HepG2 (cell line): ENCODE results near the gene RASSF7. TPM values are rescaled to one million over a fixed set of nuclear protein-coding genes. Genes with fewer than 3 reads are reported as not detected.

ENCODE experiments used
- JARID2 ChIP-seq: sonication (generic); formaldehyde crosslinking; IDR thresholded peaks from 2 replicates; pipeline ENCODE4 v1.8.1; 2023; ENCODE audit warnings: missing genetic modification reagents, inconsistent platforms; ENCODE audit not compliant: insufficient replicate concordance
- KLF6 ChIP-seq: IDR thresholded peaks from 2 replicates; pipeline ENCODE4 v1.8.0; 2016; ENCODE audit warnings: missing biosample characterization, missing genetic modification reagents
- MIER3 ChIP-seq: IDR thresholded peaks from 2 replicates; pipeline ENCODE4 v1.6.1; 2016; ENCODE audit warnings: missing compliant biosample characterization, borderline replicate concordance
- MXD4 ChIP-seq: IDR thresholded peaks from 2 replicates; pipeline ENCODE4 v1.6.1; 2016; ENCODE audit warnings: mild to moderate bottlenecking, missing biosample characterization, missing genetic modification reagents
- NR2C2 ChIP-seq: sonication (generic); formaldehyde crosslinking; IDR thresholded peaks from 2 replicates; pipeline ENCODE4 v1.4.0; 2020; ENCODE audit warnings: missing genetic modification reagents, mild to moderate bottlenecking, moderate library complexity, borderline replicate concordance
- PRMT3 ChIP-seq: sonication (generic); formaldehyde crosslinking; IDR thresholded peaks from 2 replicates; pipeline ENCODE4 v1.8.1; 2022; ENCODE audit warnings: low read depth, mild to moderate bottlenecking, moderate library complexity, missing genetic modification reagents, borderline replicate concordance
- REL ChIP-seq: sonication (generic); formaldehyde crosslinking; conservative IDR thresholded peaks from 2 replicates; pipeline ENCODE4 v1.8.0; 2022; ENCODE audit warnings: mild to moderate bottlenecking, missing genetic modification reagents, moderate library complexity
- TBX3 ChIP-seq: fragments of 450-650 bp; IDR thresholded peaks from 2 replicates; pipeline ENCODE4 v1.6.1; 2017; ENCODE audit warnings: antibody characterized with exemption, mild to moderate bottlenecking, inconsistent platforms, borderline replicate concordance
- ZBTB42 ChIP-seq: sonication (generic); formaldehyde crosslinking; IDR thresholded peaks from 2 replicates; pipeline ENCODE4 v1.5.0; 2020; ENCODE audit warnings: mild to moderate bottlenecking, missing genetic modification reagents
- ZNF143 ChIP-seq: sonication (generic); formaldehyde crosslinking; IDR thresholded peaks from 2 replicates; pipeline ENCODE4 v1.4.0; 2020; ENCODE audit warnings: missing genetic modification reagents
- ZNF160 ChIP-seq: sonication (generic); formaldehyde crosslinking; IDR thresholded peaks from 2 replicates; pipeline ENCODE4 v1.8.0; 2022; ENCODE audit warnings: mild to moderate bottlenecking, inconsistent platforms, missing genetic modification reagents
- ZNF281 ChIP-seq: sonication (generic); formaldehyde crosslinking; IDR thresholded peaks from 2 replicates; pipeline ENCODE4 v1.4.0; 2020; ENCODE audit warnings: missing genetic modification reagents, borderline replicate concordance
- ZNF3 ChIP-seq: IDR thresholded peaks from 2 replicates; pipeline ENCODE4 v1.7.0; 2017; ENCODE audit warnings: inconsistent platforms
- ZNF562 ChIP-seq: sonication (generic); formaldehyde crosslinking; IDR thresholded peaks from 2 replicates; pipeline ENCODE4 v1.8.0; 2022; ENCODE audit warnings: missing genetic modification reagents, borderline replicate concordance
- ZNF816 ChIP-seq: sonication (generic); formaldehyde crosslinking; IDR thresholded peaks from 2 replicates; pipeline ENCODE4 v1.8.0; 2022; ENCODE audit warnings: missing genetic modification reagents, mild to moderate bottlenecking, borderline replicate concordance
- polyA plus RNA-seq, 8 experiments: library from polyadenylated mRNA; depleted of rRNA in 3 of 8; stranded (reverse) in 7 of 8; unstranded in 1 of 8; fragments of >200 nt; fragmentation: Illumina TruSeq in 4 of 8; extraction: Trizol in 4 of 8; gene quantifications; 2 replicates each; pipeline versions ENCODE4 v1.2.1 to v1.2.3, GENCODE V29; 2011 to 2016; ENCODE audit warnings: low read depth in 4 of 8, missing spikeins in 1 of 8, mixed read lengths in 1 of 8; ENCODE audit not compliant: insufficient read depth in 1 of 8
- total RNA-seq, 5 experiments: library from RNA; depleted of rRNA; stranded (reverse); fragments of >200 nt; fragmentation: Illumina TruSeq; extraction: Trizol; gene quantifications; 2 replicates each; pipeline ENCODE4 v1.2.3, GENCODE V29; 2016; ENCODE audit warnings: low read depth in 1 of 5
- TF ChIP-seq, protein P1 (sequence below): sonication (generic); formaldehyde crosslinking; IDR thresholded peaks from 2 replicates; pipeline ENCODE4 v1.4.0; 2020; ENCODE audit warnings: missing genetic modification reagents, borderline replicate concordance
- TF ChIP-seq, protein P2 (sequence below): sonication (generic); formaldehyde crosslinking; IDR thresholded peaks from 2 replicates; pipeline ENCODE4 v1.9.0; 2021; ENCODE audit warnings: missing genetic modification reagents, borderline replicate concordance
- TF ChIP-seq, protein P3 (sequence below): sonication (generic); formaldehyde crosslinking; IDR thresholded peaks from 2 replicates; pipeline ENCODE4 v1.5.0; 2020; ENCODE audit warnings: missing genetic modification reagents

The RASSF7 gene
- total and polyA plus RNA-seq, 2 of the 13 experiments (the other 11 are each of a cell fraction or from before 2014, with no cell fraction given), result 20.2 to 28.6 TPM

GRCh38 chr11:518463-519202 lies 42.1 kb upstream of the RASSF7 start (continued):
- TF ChIP-seq, protein P1, sequence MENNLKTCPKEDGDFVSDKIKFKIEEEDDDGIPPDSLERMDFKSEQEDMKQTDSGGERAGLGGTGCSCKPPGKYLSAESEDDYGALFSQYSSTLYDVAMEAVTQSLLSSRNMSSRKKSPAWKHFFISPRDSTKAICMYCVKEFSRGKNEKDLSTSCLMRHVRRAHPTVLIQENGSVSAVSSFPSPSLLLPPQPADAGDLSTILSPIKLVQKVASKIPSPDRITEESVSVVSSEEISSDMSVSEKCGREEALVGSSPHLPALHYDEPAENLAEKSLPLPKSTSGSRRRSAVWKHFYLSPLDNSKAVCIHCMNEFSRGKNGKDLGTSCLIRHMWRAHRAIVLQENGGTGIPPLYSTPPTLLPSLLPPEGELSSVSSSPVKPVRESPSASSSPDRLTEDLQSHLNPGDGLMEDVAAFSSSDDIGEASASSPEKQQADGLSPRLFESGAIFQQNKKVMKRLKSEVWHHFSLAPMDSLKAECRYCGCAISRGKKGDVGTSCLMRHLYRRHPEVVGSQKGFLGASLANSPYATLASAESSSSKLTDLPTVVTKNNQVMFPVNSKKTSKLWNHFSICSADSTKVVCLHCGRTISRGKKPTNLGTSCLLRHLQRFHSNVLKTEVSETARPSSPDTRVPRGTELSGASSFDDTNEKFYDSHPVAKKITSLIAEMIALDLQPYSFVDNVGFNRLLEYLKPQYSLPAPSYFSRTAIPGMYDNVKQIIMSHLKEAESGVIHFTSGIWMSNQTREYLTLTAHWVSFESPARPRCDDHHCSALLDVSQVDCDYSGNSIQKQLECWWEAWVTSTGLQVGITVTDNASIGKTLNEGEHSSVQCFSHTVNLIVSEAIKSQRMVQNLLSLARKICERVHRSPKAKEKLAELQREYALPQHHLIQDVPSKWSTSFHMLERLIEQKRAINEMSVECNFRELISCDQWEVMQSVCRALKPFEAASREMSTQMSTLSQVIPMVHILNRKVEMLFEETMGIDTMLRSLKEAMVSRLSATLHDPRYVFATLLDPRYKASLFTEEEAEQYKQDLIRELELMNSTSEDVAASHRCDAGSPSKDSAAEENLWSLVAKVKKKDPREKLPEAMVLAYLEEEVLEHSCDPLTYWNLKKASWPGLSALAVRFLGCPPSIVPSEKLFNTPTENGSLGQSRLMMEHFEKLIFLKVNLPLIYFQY, result peak; percentile 93; the same call in 1 of the 2 replicates
- TF ChIP-seq, protein P2, sequence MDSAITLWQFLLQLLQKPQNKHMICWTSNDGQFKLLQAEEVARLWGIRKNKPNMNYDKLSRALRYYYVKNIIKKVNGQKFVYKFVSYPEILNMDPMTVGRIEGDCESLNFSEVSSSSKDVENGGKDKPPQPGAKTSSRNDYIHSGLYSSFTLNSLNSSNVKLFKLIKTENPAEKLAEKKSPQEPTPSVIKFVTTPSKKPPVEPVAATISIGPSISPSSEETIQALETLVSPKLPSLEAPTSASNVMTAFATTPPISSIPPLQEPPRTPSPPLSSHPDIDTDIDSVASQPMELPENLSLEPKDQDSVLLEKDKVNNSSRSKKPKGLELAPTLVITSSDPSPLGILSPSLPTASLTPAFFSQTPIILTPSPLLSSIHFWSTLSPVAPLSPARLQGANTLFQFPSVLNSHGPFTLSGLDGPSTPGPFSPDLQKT (CRISPR knock-in tag), result no peak
- no peak for TF ChIP-seq JARID2 (CRISPR knock-in tag)
- 0 out of 2 replicates have a peak, but pooled peaks have one; percentile 34 for TF ChIP-seq NR2C2
- TF ChIP-seq ZNF143, result no peak
- no peak for TF ChIP-seq ZNF562
- TF ChIP-seq PRMT3 (CRISPR knock-in tag), result no peak
- TF ChIP-seq, protein P3, sequence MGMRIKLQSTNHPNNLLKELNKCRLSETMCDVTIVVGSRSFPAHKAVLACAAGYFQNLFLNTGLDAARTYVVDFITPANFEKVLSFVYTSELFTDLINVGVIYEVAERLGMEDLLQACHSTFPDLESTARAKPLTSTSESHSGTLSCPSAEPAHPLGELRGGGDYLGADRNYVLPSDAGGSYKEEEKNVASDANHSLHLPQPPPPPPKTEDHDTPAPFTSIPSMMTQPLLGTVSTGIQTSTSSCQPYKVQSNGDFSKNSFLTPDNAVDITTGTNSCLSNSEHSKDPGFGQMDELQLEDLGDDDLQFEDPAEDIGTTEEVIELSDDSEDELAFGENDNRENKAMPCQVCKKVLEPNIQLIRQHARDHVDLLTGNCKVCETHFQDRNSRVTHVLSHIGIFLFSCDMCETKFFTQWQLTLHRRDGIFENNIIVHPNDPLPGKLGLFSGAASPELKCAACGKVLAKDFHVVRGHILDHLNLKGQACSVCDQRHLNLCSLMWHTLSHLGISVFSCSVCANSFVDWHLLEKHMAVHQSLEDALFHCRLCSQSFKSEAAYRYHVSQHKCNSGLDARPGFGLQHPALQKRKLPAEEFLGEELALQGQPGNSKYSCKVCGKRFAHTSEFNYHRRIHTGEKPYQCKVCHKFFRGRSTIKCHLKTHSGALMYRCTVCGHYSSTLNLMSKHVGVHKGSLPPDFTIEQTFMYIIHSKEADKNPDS (CRISPR knock-in tag), result peak; percentile 65; the same call in 1 of the 2 replicates
- TF ChIP-seq MIER3 (CRISPR knock-in tag), result peak; percentile 22; the same call in 1 of the 2 replicates
- TF ChIP-seq TBX3, result no peak
- TF ChIP-seq ZNF3 (CRISPR knock-in tag), result no peak
- no peak for TF ChIP-seq ZNF281
- TF ChIP-seq ZNF816 (CRISPR knock-in tag), result peak; percentile 91
- no peak for TF ChIP-seq REL (CRISPR knock-in tag)
- TF ChIP-seq ZBTB42 (CRISPR knock-in tag), result no peak
- no peak for TF ChIP-seq KLF6
- TF ChIP-seq ZNF160, result 0 out of 2 replicates have a peak, but pooled peaks have one; percentile 44
- TF ChIP-seq MXD4 (CRISPR knock-in tag), result peak; percentile 65; the same call in 1 of the 2 replicates
